ENCODE data around the gene BTBD19. TPM values are rescaled to one million over a fixed set of nuclear protein-coding genes. Genes with fewer than 3 reads are reported as not detected.
"Not testable (repeated sequence)": the region's sequence is repeated elsewhere in the genome, so short reads cannot be mapped to it uniquely, and the experiment has no call there.

The BTBD19 gene
- total RNA-seq, 1 donor from 2014 or later, result 43.7 TPM

DNA sequence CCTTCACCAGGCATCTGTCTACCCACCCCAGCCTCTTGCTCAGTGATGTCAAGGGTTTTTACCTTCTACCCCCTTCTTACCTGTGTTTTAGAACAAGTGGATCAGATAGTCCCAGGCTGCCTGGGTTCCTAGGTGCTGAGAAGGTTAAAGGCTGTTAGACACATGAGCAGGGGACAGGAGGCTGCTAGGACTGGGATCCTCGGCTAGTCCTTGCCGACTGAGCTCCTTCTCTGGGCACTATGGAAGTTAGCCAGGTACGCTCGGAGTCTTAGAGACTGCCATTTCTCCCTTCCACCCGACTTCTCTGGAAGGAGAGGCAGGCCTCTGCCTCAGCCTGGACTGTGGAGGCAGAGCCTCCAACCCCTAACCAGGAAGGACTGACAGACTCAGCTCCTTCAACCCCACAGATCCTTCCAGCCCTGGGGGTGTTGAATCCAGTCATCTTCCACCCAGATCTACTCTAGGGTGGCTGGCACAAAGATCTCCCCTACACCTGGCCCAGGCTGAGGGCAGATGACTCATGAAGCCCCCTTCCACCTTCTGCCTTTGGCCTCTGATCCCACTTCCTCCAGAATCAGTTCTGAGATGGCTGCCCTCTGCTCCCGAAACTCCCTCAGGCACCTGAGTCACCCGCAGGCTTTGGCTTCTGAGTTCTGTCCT lies 1.5 kb upstream of the BTBD19 start, which contains the start of gene DYNLT4:
DYNLT4 (minus strand) TSS at position 648 of the 660 bp plus-strand sequence. CDS start 683 bp downstream, outside the sequence.
- Mint-ChIP-seq H3K4me3 (peak within 1 kb of the TSS; percentile 63), H3K27me3 (ENCODE audit: low read depth) (no peaks in the 10 kb centered on the region), H3K27ac (peak within 1 kb of the TSS; percentile 99), H3K36me3 (peaks cover 14% of the 10 kb centered on the region), H3K9me3 (no peaks in the 10 kb centered on the region), H3K4me1 (peaks cover 46% of the 10 kb centered on the region)
- TF ChIP-seq, protein P1, sequence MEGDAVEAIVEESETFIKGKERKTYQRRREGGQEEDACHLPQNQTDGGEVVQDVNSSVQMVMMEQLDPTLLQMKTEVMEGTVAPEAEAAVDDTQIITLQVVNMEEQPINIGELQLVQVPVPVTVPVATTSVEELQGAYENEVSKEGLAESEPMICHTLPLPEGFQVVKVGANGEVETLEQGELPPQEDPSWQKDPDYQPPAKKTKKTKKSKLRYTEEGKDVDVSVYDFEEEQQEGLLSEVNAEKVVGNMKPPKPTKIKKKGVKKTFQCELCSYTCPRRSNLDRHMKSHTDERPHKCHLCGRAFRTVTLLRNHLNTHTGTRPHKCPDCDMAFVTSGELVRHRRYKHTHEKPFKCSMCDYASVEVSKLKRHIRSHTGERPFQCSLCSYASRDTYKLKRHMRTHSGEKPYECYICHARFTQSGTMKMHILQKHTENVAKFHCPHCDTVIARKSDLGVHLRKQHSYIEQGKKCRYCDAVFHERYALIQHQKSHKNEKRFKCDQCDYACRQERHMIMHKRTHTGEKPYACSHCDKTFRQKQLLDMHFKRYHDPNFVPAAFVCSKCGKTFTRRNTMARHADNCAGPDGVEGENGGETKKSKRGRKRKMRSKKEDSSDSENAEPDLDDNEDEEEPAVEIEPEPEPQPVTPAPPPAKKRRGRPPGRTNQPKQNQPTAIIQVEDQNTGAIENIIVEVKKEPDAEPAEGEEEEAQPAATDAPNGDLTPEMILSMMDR (IDR thresholded peaks at IDR 0.05; ENCODE audit: unreplicated experiment), result no peak
- no peak for DNase-seq (ENCODE audit: low spot score in 2 of 2, unreplicated experiment in 2 of 2)

DNA sequence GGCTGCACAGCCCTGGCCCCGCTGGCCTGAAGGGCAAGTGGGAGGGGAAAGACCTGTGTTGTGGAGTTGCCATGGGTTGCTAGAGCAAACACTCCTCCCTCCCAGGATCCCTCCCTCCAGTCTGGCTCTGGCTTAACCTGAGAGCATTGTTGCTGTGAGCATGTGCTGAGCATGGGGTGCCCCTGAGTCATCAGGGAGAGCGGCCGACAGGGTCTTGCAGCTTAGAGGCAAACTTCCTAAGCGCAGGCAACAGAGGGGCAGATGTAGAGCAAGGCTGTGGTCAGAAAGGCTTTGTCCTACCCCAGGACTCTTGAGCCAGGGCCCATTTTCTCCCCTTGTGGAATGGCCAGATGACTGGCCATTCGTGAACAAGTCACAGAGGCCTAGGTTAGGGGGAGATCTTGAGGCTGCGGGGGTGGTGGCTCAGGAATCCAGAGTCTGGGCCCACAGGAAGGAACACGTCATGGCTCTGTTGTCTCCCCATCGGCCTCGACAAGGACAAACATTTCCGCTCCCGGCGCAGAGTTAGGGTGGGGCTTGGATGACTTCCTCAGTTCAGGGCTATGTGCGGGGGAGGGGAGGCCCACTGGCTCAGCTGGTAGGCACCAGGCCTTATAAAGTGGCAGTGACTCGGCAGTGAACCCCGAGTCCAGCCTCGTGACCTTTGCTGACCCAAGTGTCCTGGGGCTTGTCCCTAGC lies 810 bp upstream of the BTBD19 start:
- H3K9me3 Mint-ChIP-seq, result no peaks in the 10 kb centered on the region
- peaks cover 18% of the 10 kb centered on the region for H3K36me3 Mint-ChIP-seq
- peak; percentile 54 to 76 for DNase-seq (ENCODE audit: low spot score in 2 of 2, unreplicated experiment in 2 of 2)
- TF ChIP-seq, protein P1 (IDR thresholded peaks at IDR 0.05; ENCODE audit: unreplicated experiment), result no peak
- peak overlapping the region; percentile 38 for H3K4me3 Mint-ChIP-seq
- peaks cover 45% of the 10 kb centered on the region for H3K4me1 Mint-ChIP-seq
- peak overlapping the region; percentile 99 for H3K27ac Mint-ChIP-seq
- no peaks in the 10 kb centered on the region for H3K27me3 Mint-ChIP-seq (ENCODE audit: low read depth)

DNA sequence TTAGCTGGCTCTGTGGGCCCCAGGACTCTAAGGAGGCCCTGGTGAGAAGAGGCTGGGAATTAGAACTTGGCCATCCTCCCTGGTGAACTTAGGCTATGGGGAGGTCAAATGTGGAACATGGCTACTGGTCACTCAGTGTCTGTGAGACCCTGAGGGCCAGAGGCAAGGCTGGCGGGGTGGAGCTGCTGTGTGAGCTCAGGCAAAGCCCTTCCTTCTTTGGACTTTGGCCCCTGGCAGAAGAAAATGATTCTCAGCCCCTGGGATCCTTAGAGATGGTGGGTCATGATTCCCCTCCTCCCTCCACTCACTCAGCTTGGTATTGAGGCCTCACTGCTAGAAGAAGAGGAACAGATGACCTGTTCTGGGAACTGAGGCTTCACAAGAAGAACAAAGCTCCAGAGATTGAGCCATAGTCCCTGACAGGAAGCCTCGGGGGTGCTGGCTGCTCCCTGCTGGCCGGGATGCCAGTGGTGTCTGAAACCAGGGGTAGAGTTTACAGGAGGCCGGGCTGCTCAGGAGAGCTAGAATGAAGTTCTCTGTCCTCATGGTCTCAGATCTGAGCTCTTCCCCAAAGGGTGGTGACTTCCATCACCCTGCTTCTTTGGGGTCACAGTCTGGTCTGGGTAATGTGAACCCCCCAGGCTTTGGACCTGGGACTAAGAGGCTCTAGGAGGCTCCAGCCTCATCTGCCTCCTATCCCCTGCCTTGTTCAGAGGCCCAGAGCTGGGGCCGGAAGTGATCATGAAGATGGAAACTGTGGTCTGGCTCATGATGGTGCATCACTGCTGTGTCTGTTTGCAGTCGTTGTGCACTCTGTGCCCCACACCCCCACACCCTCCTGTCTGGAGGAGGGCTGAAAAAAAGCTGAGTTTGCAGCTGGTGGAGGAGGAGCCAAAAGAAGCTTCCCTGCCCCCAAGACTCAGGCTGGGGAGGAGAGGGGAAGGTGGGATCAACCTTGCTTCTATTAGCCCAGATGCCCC lies 905 bp downstream of the BTBD19 start:
- no peaks in the 10 kb centered on the region for H3K27me3 Mint-ChIP-seq (ENCODE audit: low read depth)
- H3K9me3 Mint-ChIP-seq, result no peaks in the 10 kb centered on the region
- H3K4me1 Mint-ChIP-seq, result peaks cover 45% of the 10 kb centered on the region
- peak overlapping the region; percentile 99 for H3K27ac Mint-ChIP-seq
- TF ChIP-seq, protein P1 (IDR thresholded peaks at IDR 0.05; ENCODE audit: unreplicated experiment), result no peak
- peaks cover 10% of the 10 kb centered on the region for H3K36me3 Mint-ChIP-seq
- no peak for DNase-seq (ENCODE audit: low spot score in 2 of 2, unreplicated experiment in 2 of 2)
- peak overlapping the region; percentile 63 for H3K4me3 Mint-ChIP-seq

DNA sequence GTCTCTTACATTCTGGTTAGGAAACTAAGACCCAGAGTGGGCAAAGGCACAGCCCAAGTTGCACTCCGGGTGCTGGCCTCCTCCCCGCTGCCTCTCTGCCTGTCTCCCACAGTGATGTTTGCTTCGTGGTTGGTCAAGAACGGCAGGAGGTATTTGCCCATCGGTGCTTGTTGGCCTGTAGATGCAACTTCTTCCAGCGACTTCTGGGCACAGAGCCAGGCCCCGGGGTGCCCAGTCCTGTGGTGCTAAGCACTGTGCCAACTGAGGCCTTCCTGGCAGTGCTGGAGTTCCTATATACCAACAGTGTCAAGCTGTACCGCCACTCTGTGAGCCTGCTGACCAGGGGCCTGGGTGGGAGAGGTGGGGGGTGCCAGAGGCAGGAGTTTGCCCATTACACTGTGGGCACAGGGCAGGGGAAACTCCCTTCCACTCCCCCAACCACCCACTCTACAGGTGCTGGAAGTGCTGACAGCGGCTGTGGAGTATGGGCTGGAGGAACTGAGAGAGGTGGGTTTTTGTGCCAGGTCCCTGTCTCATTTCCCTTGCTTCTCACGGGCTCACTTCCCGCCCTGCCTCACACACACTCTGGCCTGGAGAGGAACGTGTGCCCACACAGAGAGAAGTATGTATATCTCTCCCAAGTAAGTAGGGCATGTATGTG lies 1.9 kb downstream of the BTBD19 start:
- H3K4me1 Mint-ChIP-seq, result peaks cover 51% of the 10 kb centered on the region
- H3K4me3 Mint-ChIP-seq, result no peak overlapping the region
- H3K9me3 Mint-ChIP-seq, result no peaks in the 10 kb centered on the region
- H3K27me3 Mint-ChIP-seq (ENCODE audit: low read depth), result no peaks in the 10 kb centered on the region
- TF ChIP-seq, protein P1 (IDR thresholded peaks at IDR 0.05; ENCODE audit: unreplicated experiment), result no peak
- DNase-seq (ENCODE audit: low spot score in 2 of 2, unreplicated experiment in 2 of 2), result no peak
- H3K36me3 Mint-ChIP-seq, result peaks cover 13% of the 10 kb centered on the region
- peak overlapping the region; percentile 64 for H3K27ac Mint-ChIP-seq

DNA sequence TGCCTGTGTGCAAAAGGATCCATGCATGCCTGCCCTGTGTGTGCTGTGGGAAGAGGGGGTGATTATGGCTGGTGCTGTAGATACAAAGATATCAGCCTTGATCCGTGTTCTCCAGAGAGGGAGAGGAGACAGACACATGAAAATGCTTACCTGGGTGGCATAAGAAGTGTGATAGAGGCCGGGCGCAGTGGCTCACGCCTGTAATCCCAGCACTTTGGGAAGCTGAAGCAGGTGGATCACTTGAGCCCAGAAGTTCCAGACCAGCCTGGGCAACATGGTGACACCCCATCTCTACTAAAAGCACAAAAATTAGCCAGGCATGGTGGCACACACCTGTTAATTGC lies 2.4 kb downstream of the BTBD19 start:
- not testable (repeated sequence) for H3K9me3 Mint-ChIP-seq; H3K4me3 Mint-ChIP-seq; H3K27me3 Mint-ChIP-seq (ENCODE audit: low read depth); DNase-seq (ENCODE audit: low spot score in 2 of 2, unreplicated experiment in 2 of 2)
- H3K27ac Mint-ChIP-seq, result peak overlapping the region; percentile 64
- peaks cover 52% of the 10 kb centered on the region for H3K4me1 Mint-ChIP-seq
- H3K36me3 Mint-ChIP-seq, result peaks cover 15% of the 10 kb centered on the region

Measured in mesothelial cell of epicardium (in vitro differentiated cells).